ENCODE results near the gene SIVA1.

GRCh38 chr14:104752423-104752734 is 568 bp upstream of the SIVA1 start:
- TF ChIP-seq CTCF (IDR thresholded peaks at IDR 0.05; ENCODE audit: borderline replicate concordance, extremely low read depth, low read length, poor library complexity, severe bottlenecking) (no peak), EZH2 (IDR thresholded peaks at IDR 0.05; ENCODE audit: borderline replicate concordance, low read depth, low read length, severe bottlenecking) (no peak)

Data from DND-41 (cell line).